HG02571 (cell line): Measurements from ENCODE around the gene THBS2.
"Not testable (repeated sequence)": the region's sequence is repeated elsewhere in the genome, so short reads cannot be mapped to it uniquely, and the experiment has no call there.

Experiments
- ATAC-seq: cut with Tn5 transposase; IDR thresholded peaks from one replicate; pipeline ENCODE4 v1.9.1; 2021; ENCODE audit warnings: mild to moderate bottlenecking, moderate library complexity; ENCODE audit not compliant: unreplicated experiment

Gene THBS2

GRCh38 chr6:169188051-169188470, 65.6 kb downstream of the THBS2 start:
- ATAC-seq = no peak

GRCh38 chr6:169186496-169187169, 67.0 kb downstream of the THBS2 start:
- no peak for ATAC-seq

GRCh38 chr6:169185692-169186485, 67.8 kb downstream of the THBS2 start:
- ATAC-seq = no peak

GRCh38 chr6:169185011-169185521, 68.6 kb downstream of the THBS2 start:
- ATAC-seq = no peak

- no peak for ATAC-seq
Measured at GRCh38 chr6:169184419-169184818, 69.2 kb downstream of the THBS2 start.

- ATAC-seq = no peak
Measured at GRCh38 chr6:169183233-169183632, 70.4 kb downstream of the THBS2 start.

GRCh38 chr6:169179831-169180230, 73.8 kb downstream of the THBS2 start:
- ATAC-seq = not testable (repeated sequence)

GRCh38 chr6:169177516-169178166, 76.0 kb downstream of the THBS2 start:
- no peak for ATAC-seq

- no peak for ATAC-seq
Measured at GRCh38 chr6:169176361-169176991, 77.2 kb downstream of the THBS2 start.

- ATAC-seq = no peak
Measured at GRCh38 chr6:169175360-169175887, 78.2 kb downstream of the THBS2 start.

- ATAC-seq = no peak
Measured at GRCh38 chr6:169174516-169175359, 78.9 kb downstream of the THBS2 start.

- no peak for ATAC-seq
Measured at GRCh38 chr6:169173532-169174268, 79.9 kb downstream of the THBS2 start.

- no peak for ATAC-seq
Measured at GRCh38 chr6:169172946-169173345, 80.7 kb downstream of the THBS2 start.

GRCh38 chr6:169172456-169172855, 81.2 kb downstream of the THBS2 start:
- no peak for ATAC-seq

GRCh38 chr6:169171951-169172350, 81.7 kb downstream of the THBS2 start:
- no peak for ATAC-seq

- ATAC-seq = no peak
Measured at GRCh38 chr6:169171016-169171415, 82.6 kb downstream of the THBS2 start.

- no peak for ATAC-seq
Measured at GRCh38 chr6:169170583-169170955, 83.1 kb downstream of the THBS2 start.

GRCh38 chr6:169169941-169170582, 83.6 kb downstream of the THBS2 start:
- ATAC-seq = no peak

- no peak for ATAC-seq
Measured at GRCh38 chr6:169169375-169169774, 84.3 kb downstream of the THBS2 start.
